HG02610 (cell line): ENCODE data around the gene ST6GALNAC4.
A peak's percentile ranks its signal among the peaks of the same experiment; 100 is the strongest.

Experiments
- ATAC-seq: cut with Tn5 transposase; IDR thresholded peaks from one replicate; pipeline ENCODE4 v1.9.1; 2021; ENCODE audit warnings: mild to moderate bottlenecking, moderate library complexity; ENCODE audit not compliant: unreplicated experiment

Gene ST6GALNAC4

GRCh38 chr9:127916720-127917581, at the start of gene ST6GALNAC4:
Gene ST6GALNAC4, minus strand, starts transcription at chr9:127917041. Its CDS starts 622 bp downstream, at chr9:127916419.
- ATAC-seq, result peak; percentile 85

GRCh38 chr9:127965953-127966352, 49.1 kb upstream of the ST6GALNAC4 start:
- ATAC-seq, result no peak

- no peak for ATAC-seq
These were observed 46.7 kb upstream of the ST6GALNAC4 start for GRCh38 chr9:127963359-127964064.

- no peak for ATAC-seq
These were observed 46.2 kb upstream of the ST6GALNAC4 start for GRCh38 chr9:127963041-127963358.

GRCh38 chr9:127962278-127962677, 45.4 kb upstream of the ST6GALNAC4 start:
- no peak for ATAC-seq

- no peak for ATAC-seq
These were observed 44.8 kb upstream of the ST6GALNAC4 start for GRCh38 chr9:127961613-127962155.

GRCh38 chr9:127961155-127961490, 44.3 kb upstream of the ST6GALNAC4 start:
- ATAC-seq, result no peak

- no peak for ATAC-seq
These were observed 43.7 kb upstream of the ST6GALNAC4 start for GRCh38 chr9:127960410-127961154.

GRCh38 chr9:127959841-127960409, 43.1 kb upstream of the ST6GALNAC4 start:
- no peak for ATAC-seq

GRCh38 chr9:127959398-127959797, 42.6 kb upstream of the ST6GALNAC4 start:
- ATAC-seq, result no peak

GRCh38 chr9:127958728-127959127, 41.9 kb upstream of the ST6GALNAC4 start:
- no peak for ATAC-seq

- ATAC-seq, result peak; percentile 51
These were observed 38.6 kb upstream of the ST6GALNAC4 start for GRCh38 chr9:127955294-127956015.

GRCh38 chr9:127954831-127955293, 38.0 kb upstream of the ST6GALNAC4 start:
- ATAC-seq, result no peak

GRCh38 chr9:127953768-127954505, 37.1 kb upstream of the ST6GALNAC4 start:
- no peak for ATAC-seq

GRCh38 chr9:127953154-127953553, 36.3 kb upstream of the ST6GALNAC4 start:
- ATAC-seq, result no peak

GRCh38 chr9:127950513-127951289, 33.9 kb upstream of the ST6GALNAC4 start:
- ATAC-seq, result no peak

- no peak for ATAC-seq
These were observed 33.1 kb upstream of the ST6GALNAC4 start for GRCh38 chr9:127949827-127950512.
